Endodermal cell (in vitro differentiated cells): ENCODE measurements around the gene BCLAF1. TPM values are rescaled to one million over a fixed set of nuclear protein-coding genes. Genes with fewer than 3 reads are reported as not detected.
"Not testable (repeated sequence)": the region's sequence is repeated elsewhere in the genome, so short reads cannot be mapped to it uniquely, and the experiment has no call there.

Experiments used
- DNase-seq: peaks from one replicate; pipeline ENCODE4 v3.0.0-alpha.2; 2017
- H3K27ac ChIP-seq: 2 replicates; pipeline ENCODE4 v1.5.1; 2013; ENCODE audit warnings: mild to moderate bottlenecking, low read depth, low read length, moderate library complexity
- H3K27me3 ChIP-seq: 2 replicates; pipeline ENCODE4 v1.6.1; 2013; ENCODE audit warnings: mild to moderate bottlenecking, low read length, moderate library complexity; ENCODE audit not compliant: insufficient read depth, control insufficient read depth, poor library complexity, severe bottlenecking
- H3K36me3 ChIP-seq: 2 replicates; pipeline ENCODE4 v1.7.0; 2013; ENCODE audit warnings: mild to moderate bottlenecking, low read length, moderate library complexity; ENCODE audit not compliant: control insufficient read depth, insufficient read depth
- H3K4me1 ChIP-seq: one replicate; pipeline ENCODE4 v1.7.0; 2013; ENCODE audit warnings: low read length; ENCODE audit not compliant: control insufficient read depth, insufficient read depth
- H3K4me3 ChIP-seq: 2 replicates; pipeline ENCODE4 v1.5.1; 2013; ENCODE audit warnings: mild to moderate bottlenecking, low read length, moderate library complexity
- H3K9ac ChIP-seq: 2 replicates; pipeline ENCODE4 v1.6.1; 2013; ENCODE audit warnings: mild to moderate bottlenecking, low read length, moderate library complexity; ENCODE audit not compliant: poor library complexity, severe bottlenecking; ENCODE audit errors: extremely low read depth
- H3K9me3 ChIP-seq: 2 replicates; pipeline ENCODE4 v1.6.1; 2013; ENCODE audit warnings: mild to moderate bottlenecking, low read length, moderate library complexity; ENCODE audit not compliant: control insufficient read depth
- H3K27ac Mint-ChIP-seq: 2 replicates; pipeline ENCODE4 v1.8.0; 2020; ENCODE audit warnings: mixed read lengths
- H3K27me3 Mint-ChIP-seq: 2 replicates; pipeline ENCODE4 v1.8.0; 2021; ENCODE audit warnings: mild to moderate bottlenecking, mixed read lengths; ENCODE audit not compliant: insufficient read depth
- H3K36me3 Mint-ChIP-seq: 2 replicates; pipeline ENCODE4 v1.8.0; 2020; ENCODE audit warnings: low read depth, mixed read lengths
- H3K4me1 Mint-ChIP-seq: 2 replicates; pipeline ENCODE4 v1.8.0; 2020; ENCODE audit warnings: mixed read lengths
- H3K4me3 Mint-ChIP-seq: 2 replicates; pipeline ENCODE4 v1.8.0; 2020; ENCODE audit warnings: mild to moderate bottlenecking, moderate library complexity, mixed read lengths
- H3K9me3 Mint-ChIP-seq: 2 replicates; pipeline ENCODE4 v1.8.0; 2020; ENCODE audit warnings: mild to moderate bottlenecking, mixed read lengths
- WGBS, 2 experiments: methylation state at CpG; one replicate each; pipeline versions ENCODE4 v1.1.5 to v1.1.7; 2013; ENCODE audit warnings: missing lambda C conversion rate in 2 of 2, mixed read lengths in 1 of 2; ENCODE audit not compliant: insufficient coverage in 1 of 2, insufficient read length in 1 of 2; 5-methylcytosine and 5-hydroxymethylcytosine counted together
- total RNA-seq, 2 donors: library from RNA; stranded (reverse); fragmentation: NEBNext Ultra II Directional in 1 of 2; extraction: Animal tissue kit (Norgen Biotek cat#: 25700) in 1 of 2; gene quantifications; 2 replicates in 1 of 2; 3 replicates in 1 of 2; pipeline ENCODE4 v1.2.1, GENCODE V29; 2021
- TF ChIP-seq, protein P1 (sequence below): fragments of 200-600 bp; sonication (generic); conservative IDR thresholded peaks from 2 replicates; pipeline ENCODE4 v1.5.0; 2021; ENCODE audit warnings: antibody characterized with exemption, mild to moderate bottlenecking

BCLAF1 gene
- total RNA-seq, 2 donors from 2014 or later, result 130 to 194 TPM

DNA sequence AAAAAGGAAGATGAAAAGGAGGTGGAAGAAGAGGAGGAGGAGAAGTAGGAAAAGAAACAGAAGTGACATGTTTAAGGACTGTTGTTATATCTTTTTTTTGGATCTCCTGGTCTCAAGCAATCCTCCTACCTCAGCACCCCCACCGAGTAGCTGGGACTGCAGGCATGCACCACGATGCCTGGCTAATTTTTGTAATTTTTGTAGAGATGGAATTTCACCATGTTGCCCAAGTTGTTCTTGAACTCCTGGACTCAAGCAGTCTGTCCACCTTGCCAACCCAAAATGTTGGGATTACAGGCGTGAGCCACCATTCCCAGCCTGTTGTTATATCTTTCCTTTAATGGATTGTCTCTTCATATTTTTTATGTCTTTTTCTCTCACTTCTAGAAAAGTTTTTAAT lies 19.5 kb upstream of the BCLAF1 start:
- 79 to 85% methylated on average over 2 to 3 of the region's 3 CpGs for WGBS, 2 experiments
- H3K27me3 ChIP-seq, result peaks cover 5% of the 10 kb centered on the region
- Mint-ChIP-seq H3K36me3 (no peaks in the 10 kb centered on the region), H3K4me3 (no peak overlapping the region), H3K9me3 (no peaks in the 10 kb centered on the region), H3K27me3 (peaks cover 3% of the 10 kb centered on the region), H3K4me1 (no peaks in the 10 kb centered on the region), H3K27ac (no peak overlapping the region)
- H3K9me3 ChIP-seq, result no peaks in the 10 kb centered on the region
- no peaks in the 10 kb centered on the region for H3K36me3 ChIP-seq
- no peak for DNase-seq
- H3K4me1 ChIP-seq, result no peaks in the 10 kb centered on the region
- TF ChIP-seq, protein P1, sequence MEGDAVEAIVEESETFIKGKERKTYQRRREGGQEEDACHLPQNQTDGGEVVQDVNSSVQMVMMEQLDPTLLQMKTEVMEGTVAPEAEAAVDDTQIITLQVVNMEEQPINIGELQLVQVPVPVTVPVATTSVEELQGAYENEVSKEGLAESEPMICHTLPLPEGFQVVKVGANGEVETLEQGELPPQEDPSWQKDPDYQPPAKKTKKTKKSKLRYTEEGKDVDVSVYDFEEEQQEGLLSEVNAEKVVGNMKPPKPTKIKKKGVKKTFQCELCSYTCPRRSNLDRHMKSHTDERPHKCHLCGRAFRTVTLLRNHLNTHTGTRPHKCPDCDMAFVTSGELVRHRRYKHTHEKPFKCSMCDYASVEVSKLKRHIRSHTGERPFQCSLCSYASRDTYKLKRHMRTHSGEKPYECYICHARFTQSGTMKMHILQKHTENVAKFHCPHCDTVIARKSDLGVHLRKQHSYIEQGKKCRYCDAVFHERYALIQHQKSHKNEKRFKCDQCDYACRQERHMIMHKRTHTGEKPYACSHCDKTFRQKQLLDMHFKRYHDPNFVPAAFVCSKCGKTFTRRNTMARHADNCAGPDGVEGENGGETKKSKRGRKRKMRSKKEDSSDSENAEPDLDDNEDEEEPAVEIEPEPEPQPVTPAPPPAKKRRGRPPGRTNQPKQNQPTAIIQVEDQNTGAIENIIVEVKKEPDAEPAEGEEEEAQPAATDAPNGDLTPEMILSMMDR, result no peak
- H3K4me3 ChIP-seq, result no peak overlapping the region
- no peak overlapping the region for H3K27ac ChIP-seq
- no peak overlapping the region for H3K9ac ChIP-seq

DNA sequence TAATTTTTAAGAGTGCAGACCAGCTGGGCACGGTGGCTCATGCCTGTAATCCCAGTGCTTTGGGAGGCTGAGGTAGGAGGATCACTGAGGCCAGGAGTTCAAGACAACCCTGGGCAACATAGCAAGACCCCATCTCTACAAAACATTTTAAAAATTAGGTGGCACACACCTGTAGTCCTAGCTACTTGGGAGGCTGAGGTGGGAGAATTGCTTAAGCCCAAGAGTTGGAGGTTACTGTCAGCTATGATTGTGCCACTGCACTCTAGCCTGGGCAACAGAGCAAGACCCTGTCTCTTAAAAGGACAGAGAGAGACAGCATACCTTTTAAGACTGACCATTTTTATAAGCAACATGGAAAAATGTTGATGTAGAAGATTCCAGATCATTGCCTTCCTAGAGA lies 18.8 kb upstream of the BCLAF1 start:
- H3K9me3 Mint-ChIP-seq, result not testable (repeated sequence)
- WGBS, 2 experiments, result 60 to 89% methylated on average over 1 of the region's 1 CpG

DNA sequence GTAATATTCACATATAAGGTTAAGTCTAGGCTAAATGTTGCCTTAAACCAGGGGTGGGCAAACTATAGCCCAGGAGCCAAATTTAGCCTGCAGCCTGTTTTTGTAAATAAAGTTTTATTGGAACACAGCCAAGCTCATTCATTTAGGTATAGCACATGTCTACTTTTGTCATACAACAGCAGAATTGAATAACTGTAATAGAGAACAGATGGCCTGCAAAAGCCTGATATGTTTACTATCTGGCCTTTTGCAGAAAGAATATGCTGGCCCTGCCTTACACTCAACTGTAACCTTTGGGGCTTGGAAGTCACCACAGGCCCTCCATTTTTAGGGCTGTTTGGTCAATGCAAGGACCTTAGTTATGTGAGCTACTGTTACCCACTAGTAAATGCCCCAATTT lies 17.7 kb upstream of the BCLAF1 start:
- Histone ChIP-seq H3K9me3 (no peaks in the 10 kb centered on the region), H3K4me1 (no peaks in the 10 kb centered on the region), H3K36me3 (no peaks in the 10 kb centered on the region), H3K4me3 (no peak overlapping the region), H3K9ac (no peak overlapping the region), H3K27me3 (no peaks in the 10 kb centered on the region), H3K27ac (no peak overlapping the region)
- TF ChIP-seq, protein P1, result no peak
- H3K9me3 Mint-ChIP-seq, result no peaks in the 10 kb centered on the region
- no peak overlapping the region for H3K27ac Mint-ChIP-seq
- DNase-seq, result no peak
- H3K27me3 Mint-ChIP-seq, result no peaks in the 10 kb centered on the region
- H3K4me3 Mint-ChIP-seq, result no peak overlapping the region
- H3K4me1 Mint-ChIP-seq, result no peaks in the 10 kb centered on the region
- no peaks in the 10 kb centered on the region for H3K36me3 Mint-ChIP-seq

More for the DNA sequence above, 18.8 kb upstream of the BCLAF1 start:
- H3K27ac ChIP-seq, H3K4me3 Mint-ChIP-seq, DNase-seq, H3K4me1 Mint-ChIP-seq, H3K4me1 ChIP-seq, H3K36me3 ChIP-seq, H3K9me3 ChIP-seq, H3K27me3 Mint-ChIP-seq, H3K27me3 ChIP-seq, H3K36me3 Mint-ChIP-seq, H3K4me3 ChIP-seq, H3K9ac ChIP-seq, H3K27ac Mint-ChIP-seq: not testable (repeated sequence)

DNA sequence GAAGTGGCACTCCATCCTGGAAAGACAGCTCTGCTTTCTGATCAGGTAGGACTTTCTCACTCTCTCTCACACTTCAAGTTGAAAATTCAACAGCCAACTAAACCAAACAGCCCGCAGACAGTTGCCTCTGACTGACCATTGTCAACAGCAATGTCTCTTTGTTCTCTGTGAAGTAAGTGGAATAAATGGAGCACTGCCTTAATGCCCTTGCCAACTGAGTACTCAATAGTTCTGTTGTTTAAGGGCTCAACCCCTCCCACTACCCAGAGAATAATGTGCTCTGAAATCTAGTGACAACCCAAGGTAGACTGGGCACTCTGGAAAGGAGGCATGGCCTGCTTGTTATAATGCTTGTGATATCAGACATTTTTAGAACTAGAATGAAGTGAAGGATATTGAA lies 16.8 kb upstream of the BCLAF1 start:
- Histone ChIP-seq H3K27me3 (no peaks in the 10 kb centered on the region), H3K9ac (no peak overlapping the region), H3K36me3 (no peaks in the 10 kb centered on the region), H3K9me3 (no peaks in the 10 kb centered on the region), H3K4me1 (no peaks in the 10 kb centered on the region), H3K27ac (no peak overlapping the region), H3K4me3 (no peak overlapping the region)
- Mint-ChIP-seq H3K27me3 (no peaks in the 10 kb centered on the region), H3K9me3 (no peaks in the 10 kb centered on the region), H3K4me1 (no peaks in the 10 kb centered on the region), H3K4me3 (no peak overlapping the region), H3K27ac (no peak overlapping the region), H3K36me3 (no peaks in the 10 kb centered on the region)
- TF ChIP-seq, protein P1, result no peak
- WGBS, 2 experiments, result 92 to 100% methylated on average over 1 of the region's 1 CpG
- DNase-seq, result no peak
